ENCODE results near the gene CRYGN. TPM values are rescaled to one million over a fixed set of nuclear protein-coding genes. Genes with fewer than 3 reads are reported as not detected.

The CRYGN gene
- total and polyA plus RNA-seq, 2 experiments from 2014 or later, result 0.59 to 1.5 TPM

GRCh38 chr7:151437866-151438516, 1.9 kb downstream of the CRYGN start:
- H3K27ac ChIP-seq (ENCODE audit: low read depth), result no peak overlapping the region
- no peaks in the 10 kb centered on the region for H3K9me2 ChIP-seq (ENCODE audit: insufficient read depth)
- H3K4me3 ChIP-seq, result no peak overlapping the region
- H3F3A ChIP-seq (replicated peaks; ENCODE audit: low read depth), result peaks cover 8% of the 10 kb centered on the region
- peaks cover 25% of the 10 kb centered on the region for H3K4me1 ChIP-seq (ENCODE audit: insufficient read depth)
- H3K36me3 ChIP-seq (ENCODE audit: insufficient read depth), result no peaks in the 10 kb centered on the region
- DNase-seq (ENCODE audit: low spot score), result no peak
- Mint-ChIP-seq H3K27ac (no peak overlapping the region), H3K4me1 (peaks cover 27% of the 10 kb centered on the region), H3K9me3 (no peaks in the 10 kb centered on the region), H3K4me3 (no peak overlapping the region), H3K27me3 (ENCODE audit: insufficient read depth, low read depth, poor library complexity) (peaks cover 17% of the 10 kb centered on the region), H3K36me3 (ENCODE audit: low read depth) (no peaks in the 10 kb centered on the region; the same call in 2 of the 3 replicates)
- TF ChIP-seq REST (IDR thresholded peaks at IDR 0.05; ENCODE audit: unreplicated experiment) (no peak), EZH2phosphoT487 (IDR thresholded peaks at IDR 0.05; ENCODE audit: unreplicated experiment) (no peak), ZNF114 (CRISPR knock-in tag; IDR thresholded peaks at IDR 0.05) (no peak), ZNF462 (CRISPR knock-in tag; IDR thresholded peaks at IDR 0.05) (no peak), STAT1 (IDR thresholded peaks at IDR 0.05; ENCODE audit: unreplicated experiment) (no peak), ZNF331 (CRISPR knock-in tag; IDR thresholded peaks at IDR 0.05; ENCODE audit: low read depth) (no peak), POLR2AphosphoS5 (IDR thresholded peaks at IDR 0.05; ENCODE audit: low read depth) (no peak), EZH2 (IDR thresholded peaks at IDR 0.05; ENCODE audit: low read depth, unreplicated experiment) (no peak), NANOG (IDR thresholded peaks at IDR 0.05; ENCODE audit: borderline replicate concordance) (no peak), JUNB (IDR thresholded peaks at IDR 0.05; ENCODE audit: unreplicated experiment) (no peak)
- TF ChIP-seq, protein P1, sequence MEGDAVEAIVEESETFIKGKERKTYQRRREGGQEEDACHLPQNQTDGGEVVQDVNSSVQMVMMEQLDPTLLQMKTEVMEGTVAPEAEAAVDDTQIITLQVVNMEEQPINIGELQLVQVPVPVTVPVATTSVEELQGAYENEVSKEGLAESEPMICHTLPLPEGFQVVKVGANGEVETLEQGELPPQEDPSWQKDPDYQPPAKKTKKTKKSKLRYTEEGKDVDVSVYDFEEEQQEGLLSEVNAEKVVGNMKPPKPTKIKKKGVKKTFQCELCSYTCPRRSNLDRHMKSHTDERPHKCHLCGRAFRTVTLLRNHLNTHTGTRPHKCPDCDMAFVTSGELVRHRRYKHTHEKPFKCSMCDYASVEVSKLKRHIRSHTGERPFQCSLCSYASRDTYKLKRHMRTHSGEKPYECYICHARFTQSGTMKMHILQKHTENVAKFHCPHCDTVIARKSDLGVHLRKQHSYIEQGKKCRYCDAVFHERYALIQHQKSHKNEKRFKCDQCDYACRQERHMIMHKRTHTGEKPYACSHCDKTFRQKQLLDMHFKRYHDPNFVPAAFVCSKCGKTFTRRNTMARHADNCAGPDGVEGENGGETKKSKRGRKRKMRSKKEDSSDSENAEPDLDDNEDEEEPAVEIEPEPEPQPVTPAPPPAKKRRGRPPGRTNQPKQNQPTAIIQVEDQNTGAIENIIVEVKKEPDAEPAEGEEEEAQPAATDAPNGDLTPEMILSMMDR (conservative IDR thresholded peaks at IDR 0.05; ENCODE audit: low read depth in 2 of 2), result no peak
- TF ChIP-seq, protein P2, sequence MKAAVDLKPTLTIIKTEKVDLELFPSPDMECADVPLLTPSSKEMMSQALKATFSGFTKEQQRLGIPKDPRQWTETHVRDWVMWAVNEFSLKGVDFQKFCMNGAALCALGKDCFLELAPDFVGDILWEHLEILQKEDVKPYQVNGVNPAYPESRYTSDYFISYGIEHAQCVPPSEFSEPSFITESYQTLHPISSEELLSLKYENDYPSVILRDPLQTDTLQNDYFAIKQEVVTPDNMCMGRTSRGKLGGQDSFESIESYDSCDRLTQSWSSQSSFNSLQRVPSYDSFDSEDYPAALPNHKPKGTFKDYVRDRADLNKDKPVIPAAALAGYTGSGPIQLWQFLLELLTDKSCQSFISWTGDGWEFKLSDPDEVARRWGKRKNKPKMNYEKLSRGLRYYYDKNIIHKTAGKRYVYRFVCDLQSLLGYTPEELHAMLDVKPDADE (IDR thresholded peaks at IDR 0.05), result no peak
- no peaks in the 10 kb centered on the region for H3K79me2 ChIP-seq (replicated peaks; ENCODE audit: insufficient read depth)
- H4K20me1 ChIP-seq (replicated peaks; ENCODE audit: insufficient read depth), result no peaks in the 10 kb centered on the region
- no peak overlapping the region for H2AFZ ChIP-seq
- H3K27me3 ChIP-seq (ENCODE audit: insufficient read depth), result peaks cover 10% of the 10 kb centered on the region; the same call in 1 of the 2 replicates
- ATAC-seq, result no peak
- no peak overlapping the region for H3K4me2 ChIP-seq

Measured in GM23338 (cell line).